Endothelial cell of umbilical vein (primary cell): ENCODE results near the gene ZNF157. TPM values are rescaled to one million over a fixed set of nuclear protein-coding genes. Genes with fewer than 3 reads are reported as not detected.

Experiments
- BruUV-seq: library from RNA; stranded (reverse); fragments of 400-500 nt; replicated peaks from 2 replicates; lab custom pipeline; 2021; lab: Mats Ljungman, UMichigan
- CTCF ChIA-PET: fragments of 300-600, 350-600 bp; sonication (Branson Sonifier 250); formaldehyde crosslinking; loops from one replicate; lab custom pipeline; 2021; ENCODE audit warnings: antibody characterized with exemption, inconsistent platforms; lab: Charles Lee
- POLR2A ChIA-PET: fragments of 300-600, 350-600 bp; sonication (Branson Sonifier 250); formaldehyde crosslinking; loops from one replicate; lab custom pipeline; 2021; ENCODE audit warnings: antibody characterized with exemption, inconsistent platforms; lab: Charles Lee
- DNase-seq: peaks from one replicate; pipeline ENCODE4 v3.0.0-alpha.2; 2011; ENCODE audit warnings: low read depth, low spot score
- FAIRE-seq: peaks from 2 replicates; lab custom pipeline; 2011; peaks lifted over from hg19 to GRCh38; lab: Jason Lieb, UNC
- H2AFZ ChIP-seq: 2 replicates; pipeline ENCODE4 v1.6.0; 2012; ENCODE audit warnings: low read depth, low read length, control low read depth, inconsistent platforms
- H3K27ac ChIP-seq: 2 replicates; pipeline ENCODE4 v1.5.1; 2011; ENCODE audit warnings: low read depth, mild to moderate bottlenecking, control low read depth, low read length, moderate library complexity; ENCODE audit not compliant: insufficient read depth
- H3K27me3 ChIP-seq, 2 experiments: 2 replicates each; pipeline versions ENCODE4 v1.6.0 to v1.6.1; 2011; ENCODE audit warnings: low read length in 2 of 2, mixed read lengths in 1 of 2; ENCODE audit not compliant: control insufficient read depth in 2 of 2, insufficient read depth in 2 of 2
- H3K36me3 ChIP-seq, 2 experiments: 2 replicates in 1 of 2; 3 replicates in 1 of 2; pipeline ENCODE4 v1.5.1; 2011; ENCODE audit warnings: low read length in 2 of 2, mild to moderate bottlenecking in 1 of 2, moderate library complexity in 1 of 2; ENCODE audit not compliant: control insufficient read depth in 2 of 2, insufficient read depth in 2 of 2; ENCODE audit errors: extremely low read depth in 1 of 2
- H3K4me1 ChIP-seq: 3 replicates; pipeline ENCODE4 v1.5.1; 2011; ENCODE audit warnings: mild to moderate bottlenecking, low read length; ENCODE audit not compliant: control insufficient read depth, insufficient read depth; ENCODE audit errors: extremely low read depth
- H3K4me2 ChIP-seq: 2 replicates; pipeline ENCODE4 v1.6.1; 2011; ENCODE audit warnings: low read length, control low read depth, mixed read lengths; ENCODE audit not compliant: insufficient read depth
- H3K4me3 ChIP-seq, 3 experiments: fragments of 200-600 bp in 1 of 3; sonication (generic), shearing (Covaris generic) in 1 of 3; replicated peaks in 1 of 3; 2 replicates each; pipeline ENCODE4 v1.5.1; 2011 to 2016; ENCODE audit warnings: control low read depth in 3 of 3, low read length in 3 of 3, mild to moderate bottlenecking in 2 of 3, inconsistent platforms in 1 of 3, low read depth in 1 of 3, moderate library complexity in 1 of 3; ENCODE audit not compliant: insufficient read depth in 1 of 3
- H3K79me2 ChIP-seq: 2 replicates; pipeline ENCODE4 v1.6.0; 2012; ENCODE audit warnings: low read length, inconsistent platforms; ENCODE audit not compliant: control insufficient read depth, insufficient read depth
- H3K9ac ChIP-seq: replicated peaks from 2 replicates; pipeline ENCODE3; 2011; ENCODE audit warnings: low read length, control low read depth; ENCODE audit not compliant: insufficient read depth; ENCODE audit errors: extremely low read depth
- H3K9me1 ChIP-seq: replicated peaks from 3 replicates; pipeline ENCODE4 v1.6.0; 2011; ENCODE audit warnings: mild to moderate bottlenecking, low read length; ENCODE audit not compliant: control insufficient read depth, insufficient read depth; ENCODE audit errors: extremely low read depth
- H3K9me3 ChIP-seq: replicated peaks from 2 replicates; pipeline ENCODE4 v1.5.1; 2012; ENCODE audit warnings: low read length, inconsistent platforms; ENCODE audit not compliant: control insufficient read depth, insufficient read depth
- H4K20me1 ChIP-seq: replicated peaks from 2 replicates; pipeline ENCODE3; 2011; ENCODE audit warnings: mild to moderate bottlenecking, low read length; ENCODE audit not compliant: control insufficient read depth, insufficient read depth; ENCODE audit errors: extremely low read depth
- EZH2 ChIP-seq: IDR thresholded peaks from 2 replicates; pipeline ENCODE4 v1.6.1; 2012; ENCODE audit warnings: borderline replicate concordance, low read depth, mild to moderate bottlenecking, moderate library complexity, low read length, inconsistent platforms; ENCODE audit not compliant: severe bottlenecking
- GATA2 ChIP-seq: IDR thresholded peaks from 2 replicates; pipeline ENCODE4 v1.7.0; 2011; ENCODE audit warnings: low read depth, mild to moderate bottlenecking, moderate library complexity, mixed read lengths, low read length; ENCODE audit not compliant: insufficient read length, insufficient read depth
- POLR2A ChIP-seq: IDR thresholded peaks from 2 replicates; pipeline ENCODE4 v1.6.1; 2012; ENCODE audit warnings: low read depth, mild to moderate bottlenecking, control low read depth, low read length
- POLR2AphosphoS5 ChIP-seq: IDR thresholded peaks from 2 replicates; pipeline ENCODE4 v1.6.1; 2012; ENCODE audit warnings: low read depth, mild to moderate bottlenecking, control low read depth, low read length, moderate library complexity; ENCODE audit not compliant: insufficient read depth
- dilution Hi-C: fragments of 300-500 bp; cut with MboI; formaldehyde crosslinking; loops from one replicate; pipeline ENCODE4 v1.15.0; 2019; ENCODE audit warnings: low sequenced_read_pairs; ENCODE audit not compliant: extremely low pct_ligation_motif_present
- intact Hi-C: fragments of 100-400 bp; cut with micrococcal nuclease; formaldehyde crosslinking; loops from one replicate; pipeline ENCODE4 v1.10.0; 2022
- polyA plus RNA-seq, 4 experiments: library from polyadenylated mRNA; depleted of rRNA in 3 of 4; stranded (reverse) in 3 of 4; unstranded in 1 of 4; fragments of >200 nt; gene quantifications; 2 replicates each; pipeline versions ENCODE4 v1.2.1 to v1.2.3, GENCODE V29; 2011 to 2012; ENCODE audit warnings: missing spikeins in 1 of 4
- total RNA-seq: library from RNA; stranded (reverse); gene quantifications from 2 replicates; pipeline ENCODE4 v1.2.3, GENCODE V29; 2021

The ZNF157 gene
- total and polyA plus RNA-seq, 2 donors (not counting 3 experiments of a cell fraction or from before 2014, with no cell fraction given), result not detected

GRCh38 chrX:47360423-47361179 is 9.8 kb upstream of the ZNF157 start:
- H3K9ac ChIP-seq, result no peak overlapping the region
- H3K4me1 ChIP-seq, result no peaks in the 10 kb centered on the region
- TF ChIP-seq GATA2, result no peak
- TF ChIP-seq EZH2, result no peak
- no peak for TF ChIP-seq POLR2AphosphoS5
- no peak for TF ChIP-seq POLR2A
- no TSS peak for BruUV-seq
- no peaks in the 10 kb centered on the region for H3K36me3 ChIP-seq
- no peaks in the 10 kb centered on the region for H3K79me2 ChIP-seq
- H2AFZ ChIP-seq, result no peak overlapping the region
- ChIA-PET POLR2A (no interaction called here), CTCF (interaction anchor here (0.6 kb wide), 1 partner anchor 37 kb away, joined by 3 read pairs; no protein-coding TSS in a partner anchor)
- peaks cover 0 to 2% of the 10 kb centered on the region in 2 experiments for H3K27me3 ChIP-seq
- no peak overlapping the region for H3K27ac ChIP-seq
- intact Hi-C loops (loop anchor here (5.0 kb wide), 1 partner anchor 143 kb away; the partner anchor contains the start of gene CDK16), dilution Hi-C loops (no loop called here)
- no peak for DNase-seq
- no peak for FAIRE-seq
- no peaks in the 10 kb centered on the region for H3K9me3 ChIP-seq
- H4K20me1 ChIP-seq, result no peaks in the 10 kb centered on the region
- no peak overlapping the region for H3K4me3 ChIP-seq
- H3K4me2 ChIP-seq, result no peak overlapping the region
- no peaks in the 10 kb centered on the region for H3K9me1 ChIP-seq
